WTC11 (cell line): Measurements from ENCODE around the gene PAM16. TPM values are rescaled to one million over a fixed set of nuclear protein-coding genes. Genes with fewer than 3 reads are reported as not detected.

Experiments
- ARID4B ChIP-seq: sonication (generic); formaldehyde crosslinking; IDR thresholded peaks from 2 replicates; pipeline ENCODE4 v1.8.0; 2023; ENCODE audit warnings: missing genetic modification reagents, mild to moderate bottlenecking, borderline replicate concordance
- FOXP1 ChIP-seq: sonication (generic); formaldehyde crosslinking; IDR thresholded peaks from 2 replicates; pipeline ENCODE4 v1.8.0; 2022; ENCODE audit warnings: missing genetic modification reagents, mild to moderate bottlenecking, moderate library complexity, borderline replicate concordance
- GTF2I ChIP-seq: fragments of 250-450 bp; sonication (Bioruptor Pico); conservative IDR thresholded peaks from 2 replicates; pipeline ENCODE4 v1.4.0; 2021; ENCODE audit warnings: mild to moderate bottlenecking
- HMGXB4 ChIP-seq: sonication (generic); formaldehyde crosslinking; IDR thresholded peaks from 2 replicates; pipeline ENCODE4 v1.8.1; 2023; ENCODE audit warnings: mild to moderate bottlenecking, moderate library complexity, missing genetic modification reagents
- MXD4 ChIP-seq: fragments of 250-450 bp; sonication (Bioruptor Pico); IDR thresholded peaks from 2 replicates; pipeline ENCODE4 v1.8.0; 2021; ENCODE audit warnings: mild to moderate bottlenecking, moderate library complexity, borderline replicate concordance
- PREB ChIP-seq: sonication (generic); formaldehyde crosslinking; IDR thresholded peaks from 2 replicates; pipeline ENCODE4 v1.8.1; 2022; ENCODE audit warnings: mild to moderate bottlenecking, missing genetic modification reagents, moderate library complexity, borderline replicate concordance
- TCF7 ChIP-seq: sonication (generic); formaldehyde crosslinking; IDR thresholded peaks from 2 replicates; pipeline ENCODE4 v1.8.0; 2022; ENCODE audit warnings: mild to moderate bottlenecking, low read depth, missing genetic modification reagents, moderate library complexity
- ZNF532 ChIP-seq: fragments of 250-450 bp; sonication (Bioruptor Pico); IDR thresholded peaks from 2 replicates; pipeline ENCODE4 v1.9.0; 2021; ENCODE audit warnings: mild to moderate bottlenecking, borderline replicate concordance
- total RNA-seq: library from RNA; stranded (reverse); gene quantifications from 3 replicates; pipeline ENCODE4 v1.2.3, GENCODE V29; 2021
- TF ChIP-seq, protein P1 (sequence below): sonication (generic); formaldehyde crosslinking; IDR thresholded peaks from 2 replicates; pipeline ENCODE4 v1.8.1; 2022; ENCODE audit warnings: low read depth, missing genetic modification reagents, borderline replicate concordance
- TF ChIP-seq, protein P2 (sequence below): sonication (generic); formaldehyde crosslinking; conservative IDR thresholded peaks from 2 replicates; pipeline ENCODE4 v1.8.1; 2023; ENCODE audit warnings: mild to moderate bottlenecking, low read depth, missing genetic modification reagents, moderate library complexity
- TF ChIP-seq, protein P3 (sequence below): sonication (generic); formaldehyde crosslinking; IDR thresholded peaks from 2 replicates; pipeline ENCODE4 v1.8.1; 2023; ENCODE audit warnings: mild to moderate bottlenecking, missing genetic modification reagents, moderate library complexity
- TF ChIP-seq, protein P4 (sequence below): sonication (generic); formaldehyde crosslinking; IDR thresholded peaks from 2 replicates; pipeline ENCODE4 v1.8.1; 2023; ENCODE audit warnings: mild to moderate bottlenecking, missing genetic modification reagents

PAM16 gene
- total RNA-seq, 1 experiment from 2014 or later, result 88.9 TPM

DNA sequence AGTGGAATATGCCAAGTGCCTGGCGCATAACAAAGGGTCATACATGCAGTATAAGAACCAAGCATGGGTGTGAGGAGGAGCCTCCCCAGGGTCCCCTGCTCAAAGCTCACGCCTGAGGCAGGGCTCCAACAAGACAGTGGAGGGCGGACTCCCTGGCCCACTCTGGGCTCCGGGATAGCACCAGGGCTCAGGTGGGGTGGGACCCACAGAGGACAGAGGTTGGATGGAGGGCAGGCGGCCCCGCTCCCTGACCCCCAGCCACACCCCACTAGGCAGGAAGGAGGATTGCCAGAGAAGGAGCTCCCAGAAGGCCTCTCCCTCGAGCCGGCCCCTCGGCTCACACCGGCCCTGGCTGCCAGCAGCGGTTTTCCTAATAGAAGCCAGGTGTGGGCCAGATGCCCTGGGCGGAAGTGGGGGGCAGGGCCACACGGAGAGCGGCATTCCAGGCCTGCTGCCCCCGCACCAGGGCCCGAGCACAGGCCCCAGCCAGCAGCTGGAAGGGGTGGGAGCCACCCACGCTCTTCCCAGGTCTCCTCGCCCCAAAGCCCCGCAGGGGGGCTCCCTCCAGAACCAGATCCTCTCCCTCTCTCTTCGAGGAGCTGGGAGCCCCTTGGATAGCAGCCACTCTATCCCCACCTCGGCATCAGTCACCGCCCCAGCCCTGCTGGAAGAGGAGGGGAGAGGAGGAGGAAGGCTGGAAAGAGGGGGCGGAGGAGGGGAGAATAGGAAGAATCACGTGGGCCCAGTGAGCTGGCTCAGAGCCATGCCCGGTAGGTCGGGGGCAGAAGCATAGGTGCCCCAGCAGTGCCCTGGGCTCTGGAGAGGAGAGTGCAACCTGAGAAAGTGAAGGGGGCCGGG is 41.5 kb upstream of the PAM16 start (continued):
- TF ChIP-seq, protein P1, sequence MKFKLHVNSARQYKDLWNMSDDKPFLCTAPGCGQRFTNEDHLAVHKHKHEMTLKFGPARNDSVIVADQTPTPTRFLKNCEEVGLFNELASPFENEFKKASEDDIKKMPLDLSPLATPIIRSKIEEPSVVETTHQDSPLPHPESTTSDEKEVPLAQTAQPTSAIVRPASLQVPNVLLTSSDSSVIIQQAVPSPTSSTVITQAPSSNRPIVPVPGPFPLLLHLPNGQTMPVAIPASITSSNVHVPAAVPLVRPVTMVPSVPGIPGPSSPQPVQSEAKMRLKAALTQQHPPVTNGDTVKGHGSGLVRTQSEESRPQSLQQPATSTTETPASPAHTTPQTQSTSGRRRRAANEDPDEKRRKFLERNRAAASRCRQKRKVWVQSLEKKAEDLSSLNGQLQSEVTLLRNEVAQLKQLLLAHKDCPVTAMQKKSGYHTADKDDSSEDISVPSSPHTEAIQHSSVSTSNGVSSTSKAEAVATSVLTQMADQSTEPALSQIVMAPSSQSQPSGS (CRISPR knock-in tag), result no peak
- no peak for TF ChIP-seq PREB
- no peak for TF ChIP-seq MXD4 (CRISPR knock-in tag)
- no peak for TF ChIP-seq GTF2I (CRISPR knock-in tag)
- TF ChIP-seq FOXP1, result peak; percentile 58; the same call in 1 of the 2 replicates
- peak; percentile 23; the same call in 1 of the 2 replicates for TF ChIP-seq TCF7 (CRISPR knock-in tag)
- peak; percentile 79; the same call in 1 of the 2 replicates for TF ChIP-seq ARID4B (CRISPR knock-in tag)
- TF ChIP-seq, protein P2, sequence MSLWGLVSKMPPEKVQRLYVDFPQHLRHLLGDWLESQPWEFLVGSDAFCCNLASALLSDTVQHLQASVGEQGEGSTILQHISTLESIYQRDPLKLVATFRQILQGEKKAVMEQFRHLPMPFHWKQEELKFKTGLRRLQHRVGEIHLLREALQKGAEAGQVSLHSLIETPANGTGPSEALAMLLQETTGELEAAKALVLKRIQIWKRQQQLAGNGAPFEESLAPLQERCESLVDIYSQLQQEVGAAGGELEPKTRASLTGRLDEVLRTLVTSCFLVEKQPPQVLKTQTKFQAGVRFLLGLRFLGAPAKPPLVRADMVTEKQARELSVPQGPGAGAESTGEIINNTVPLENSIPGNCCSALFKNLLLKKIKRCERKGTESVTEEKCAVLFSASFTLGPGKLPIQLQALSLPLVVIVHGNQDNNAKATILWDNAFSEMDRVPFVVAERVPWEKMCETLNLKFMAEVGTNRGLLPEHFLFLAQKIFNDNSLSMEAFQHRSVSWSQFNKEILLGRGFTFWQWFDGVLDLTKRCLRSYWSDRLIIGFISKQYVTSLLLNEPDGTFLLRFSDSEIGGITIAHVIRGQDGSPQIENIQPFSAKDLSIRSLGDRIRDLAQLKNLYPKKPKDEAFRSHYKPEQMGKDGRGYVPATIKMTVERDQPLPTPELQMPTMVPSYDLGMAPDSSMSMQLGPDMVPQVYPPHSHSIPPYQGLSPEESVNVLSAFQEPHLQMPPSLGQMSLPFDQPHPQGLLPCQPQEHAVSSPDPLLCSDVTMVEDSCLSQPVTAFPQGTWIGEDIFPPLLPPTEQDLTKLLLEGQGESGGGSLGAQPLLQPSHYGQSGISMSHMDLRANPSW (CRISPR knock-in tag), result no peak
- TF ChIP-seq ZNF532 (CRISPR knock-in tag), result 0 out of 2 replicates have a peak, but pooled peaks have one; percentile 11
- TF ChIP-seq, protein P3, sequence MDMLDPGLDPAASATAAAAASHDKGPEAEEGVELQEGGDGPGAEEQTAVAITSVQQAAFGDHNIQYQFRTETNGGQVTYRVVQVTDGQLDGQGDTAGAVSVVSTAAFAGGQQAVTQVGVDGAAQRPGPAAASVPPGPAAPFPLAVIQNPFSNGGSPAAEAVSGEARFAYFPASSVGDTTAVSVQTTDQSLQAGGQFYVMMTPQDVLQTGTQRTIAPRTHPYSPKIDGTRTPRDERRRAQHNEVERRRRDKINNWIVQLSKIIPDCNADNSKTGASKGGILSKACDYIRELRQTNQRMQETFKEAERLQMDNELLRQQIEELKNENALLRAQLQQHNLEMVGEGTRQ, result peak; percentile 90
- TF ChIP-seq HMGXB4 (CRISPR knock-in tag), result peak; percentile 26; the same call in 1 of the 2 replicates
- TF ChIP-seq, protein P4, sequence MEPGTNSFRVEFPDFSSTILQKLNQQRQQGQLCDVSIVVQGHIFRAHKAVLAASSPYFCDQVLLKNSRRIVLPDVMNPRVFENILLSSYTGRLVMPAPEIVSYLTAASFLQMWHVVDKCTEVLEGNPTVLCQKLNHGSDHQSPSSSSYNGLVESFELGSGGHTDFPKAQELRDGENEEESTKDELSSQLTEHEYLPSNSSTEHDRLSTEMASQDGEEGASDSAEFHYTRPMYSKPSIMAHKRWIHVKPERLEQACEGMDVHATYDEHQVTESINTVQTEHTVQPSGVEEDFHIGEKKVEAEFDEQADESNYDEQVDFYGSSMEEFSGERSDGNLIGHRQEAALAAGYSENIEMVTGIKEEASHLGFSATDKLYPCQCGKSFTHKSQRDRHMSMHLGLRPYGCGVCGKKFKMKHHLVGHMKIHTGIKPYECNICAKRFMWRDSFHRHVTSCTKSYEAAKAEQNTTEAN (CRISPR knock-in tag), result 0 out of 2 replicates have a peak, but pooled peaks have one; percentile 23
